DMS153 treated with DMSO at 0.1 percent for 48 hours (cell line): Measurements from ENCODE around the gene C3orf70.
A peak's percentile ranks its signal among the peaks of the same experiment; 100 is the strongest.

Experiments
- DNase-seq: peaks from one replicate; lab custom pipeline; 2025; ENCODE audit not compliant: unreplicated experiment; lab: John Stamatoyannopoulos, UW

C3orf70 gene, protein sequence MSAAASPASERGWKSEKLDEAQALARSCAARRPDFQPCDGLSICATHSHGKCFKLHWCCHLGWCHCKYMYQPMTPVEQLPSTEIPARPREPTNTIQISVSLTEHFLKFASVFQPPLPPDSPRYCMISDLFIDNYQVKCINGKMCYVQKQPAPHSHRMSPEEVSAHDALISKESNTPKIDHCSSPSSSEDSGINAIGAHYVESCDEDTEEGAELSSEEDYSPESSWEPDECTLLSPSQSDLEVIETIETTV

DNA sequence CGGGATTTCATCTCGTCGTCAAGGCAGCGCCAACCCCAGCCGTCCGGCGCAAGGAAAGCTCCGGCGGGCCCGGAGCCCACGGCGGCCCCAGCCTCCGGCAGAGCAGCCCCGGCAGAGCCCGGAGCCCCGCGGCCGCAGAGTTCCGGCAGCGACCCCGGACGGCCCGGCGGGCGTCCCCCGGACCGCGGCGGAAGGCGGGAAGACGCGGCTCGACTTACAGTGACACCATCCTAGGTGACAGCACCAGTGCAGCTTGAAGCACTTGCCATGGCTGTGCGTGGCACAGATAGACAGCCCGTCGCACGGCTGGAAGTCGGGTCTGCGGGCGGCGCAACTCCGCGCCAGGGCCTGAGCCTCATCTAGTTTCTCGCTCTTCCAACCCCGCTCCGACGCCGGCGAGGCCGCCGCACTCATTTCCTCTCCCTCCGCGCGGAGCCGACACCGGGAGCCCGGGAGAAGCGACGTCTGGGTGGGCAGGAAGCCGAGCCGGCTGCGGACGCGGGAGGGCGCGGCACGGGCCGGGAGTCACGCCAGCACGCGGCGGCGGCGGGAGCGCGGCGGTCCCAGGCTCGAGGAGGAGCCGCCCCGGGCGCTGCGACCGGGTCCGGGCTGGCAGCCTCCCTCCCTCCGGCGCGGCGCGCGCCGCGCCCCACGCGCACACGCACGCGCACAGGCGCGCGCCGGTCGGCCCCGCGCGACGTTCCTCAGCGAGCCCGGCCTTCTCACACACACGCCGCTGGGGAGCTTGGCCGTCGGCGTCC lies at the start of gene C3orf70:
TSS of gene C3orf70 (minus strand) at position 651 of the 761 bp plus-strand sequence. CDS start at position 414, 237 bp downstream.
- peak; percentile 31 for DNase-seq

DNA sequence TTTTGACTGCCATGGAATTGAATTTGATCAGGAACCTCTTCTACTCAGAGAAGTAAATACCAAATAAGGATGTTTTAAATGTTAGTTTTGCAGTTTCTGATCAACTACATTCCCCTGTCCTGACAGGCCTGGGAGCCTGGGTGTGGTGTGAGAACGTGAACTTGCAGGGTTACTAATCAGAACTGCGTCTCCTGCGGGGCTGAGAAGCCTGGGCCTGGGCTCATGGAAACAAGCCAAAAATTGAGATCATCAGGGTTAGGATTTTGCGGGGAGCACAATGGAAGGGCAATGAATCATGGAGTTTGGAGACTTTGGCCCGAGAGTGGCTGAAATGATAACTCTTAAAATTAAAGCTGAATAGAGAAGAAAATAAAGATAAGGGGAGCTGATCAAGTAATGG lies 47.8 kb upstream of the C3orf70 start:
- no peak for DNase-seq

DNA sequence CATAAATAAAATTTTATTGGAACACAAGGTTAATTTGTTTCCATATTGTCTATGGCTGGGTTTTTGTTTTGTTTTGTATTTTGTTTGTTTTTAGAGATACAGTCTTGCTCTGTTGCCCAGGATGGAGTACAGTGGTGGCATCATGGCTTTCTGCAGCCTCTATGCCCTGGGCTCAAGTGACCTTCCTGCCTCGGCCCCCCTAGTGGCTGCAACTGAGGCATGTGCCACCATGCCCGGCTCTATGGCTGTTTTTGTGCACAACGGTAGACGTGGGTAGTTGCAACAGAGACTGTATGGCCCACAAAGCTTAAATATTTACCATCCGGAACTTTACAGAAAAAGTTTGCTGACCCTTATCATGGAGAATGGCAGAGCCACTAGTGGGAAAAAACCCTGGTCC lies 46.8 kb upstream of the C3orf70 start:
- no peak for DNase-seq

DNA sequence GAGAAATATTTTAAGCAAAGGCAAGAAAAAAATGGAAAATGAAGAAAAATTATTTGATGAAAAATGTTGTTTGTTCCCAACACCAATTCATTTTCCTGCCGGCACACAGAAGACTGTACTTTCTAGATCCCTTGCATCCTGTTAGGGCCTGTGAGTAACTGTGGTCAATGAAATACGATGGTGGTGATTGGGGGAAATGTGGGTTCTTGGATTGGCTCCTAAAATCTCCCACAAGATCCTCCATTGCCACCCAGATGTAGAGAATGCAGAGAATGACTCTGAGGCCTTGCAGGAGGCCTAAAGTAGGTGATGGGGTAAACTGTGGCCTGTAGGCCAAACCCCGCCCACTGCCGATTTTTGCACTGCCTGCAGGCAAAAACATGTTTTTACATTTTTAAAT lies 46.3 kb upstream of the C3orf70 start:
- no peak for DNase-seq

DNA sequence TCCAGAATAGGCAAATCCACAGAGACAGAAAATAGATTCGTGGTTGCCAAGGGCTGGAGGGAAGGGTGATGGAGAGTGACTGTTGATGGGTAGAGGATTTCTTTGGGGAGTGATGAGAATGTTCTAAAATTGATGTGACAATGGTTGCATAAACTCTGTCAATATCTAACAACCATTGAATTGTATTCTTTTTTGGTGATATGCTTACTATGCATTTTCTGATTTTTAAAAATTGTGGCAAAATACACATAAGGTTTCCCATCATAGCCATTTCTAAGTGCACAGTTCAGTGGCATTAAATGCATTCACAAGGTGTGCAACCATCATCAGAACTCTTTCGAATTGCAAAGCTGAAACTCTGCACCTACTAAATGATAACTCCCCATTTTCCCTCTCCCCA lies 44.2 kb upstream of the C3orf70 start:
- no peak for DNase-seq

DNA sequence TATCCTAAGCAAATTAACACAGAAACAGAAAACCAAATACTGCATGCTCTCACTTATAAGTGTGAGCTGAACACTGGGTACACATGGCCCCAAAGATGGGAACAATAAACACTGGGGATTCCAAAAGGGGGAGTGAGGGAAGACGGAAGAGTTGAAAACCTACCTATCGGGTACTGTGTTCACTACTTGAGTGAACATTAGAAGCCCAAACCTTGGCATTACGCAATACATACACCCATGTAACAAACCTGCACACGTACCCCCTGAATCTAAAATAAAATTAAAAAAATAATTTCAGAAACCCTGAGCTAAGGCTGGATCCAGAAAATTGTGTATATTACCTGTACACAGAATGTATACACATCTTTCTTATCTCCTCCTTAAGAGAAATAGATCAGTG lies 42.8 kb upstream of the C3orf70 start:
- DNase-seq: no peak

DNA sequence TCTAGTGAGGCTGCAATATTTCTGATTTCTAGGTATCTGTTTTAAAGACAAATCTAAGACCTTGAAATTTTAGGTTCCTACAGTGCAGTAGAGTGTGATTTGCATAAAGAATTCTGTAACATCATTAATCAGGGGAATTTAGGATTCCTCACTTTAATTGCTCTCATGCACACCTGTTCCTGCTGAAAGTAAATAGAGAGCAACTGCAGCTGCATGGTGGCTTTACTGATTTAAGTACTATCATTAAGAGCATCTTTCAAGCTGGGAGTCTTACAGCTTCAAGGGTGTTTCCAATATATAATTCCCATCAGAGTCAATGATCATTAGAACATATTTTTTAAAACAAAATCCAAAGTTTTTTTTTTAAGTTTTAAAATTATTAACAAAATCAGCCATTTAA lies 36.0 kb upstream of the C3orf70 start:
- DNase-seq: no peak

DNA sequence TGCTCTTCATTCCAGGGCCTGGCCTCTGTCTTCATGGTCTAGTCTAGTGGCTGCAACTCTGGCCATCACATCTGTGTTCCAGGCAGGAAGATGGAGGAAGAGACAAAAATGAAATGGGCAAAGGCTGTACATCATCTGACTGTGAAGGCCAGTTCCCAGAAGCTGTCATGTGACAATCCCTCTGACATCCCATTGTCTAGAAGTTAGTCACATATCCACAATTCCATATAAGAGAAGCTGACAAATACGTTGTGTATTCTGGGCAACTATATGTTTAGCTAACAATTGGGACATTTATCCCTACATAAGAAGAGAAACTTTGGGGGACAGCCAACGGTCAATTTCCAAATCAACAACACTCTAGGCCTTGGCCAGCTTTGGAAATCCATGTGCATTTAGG lies 34.5 kb upstream of the C3orf70 start:
- DNase-seq: no peak

DNA sequence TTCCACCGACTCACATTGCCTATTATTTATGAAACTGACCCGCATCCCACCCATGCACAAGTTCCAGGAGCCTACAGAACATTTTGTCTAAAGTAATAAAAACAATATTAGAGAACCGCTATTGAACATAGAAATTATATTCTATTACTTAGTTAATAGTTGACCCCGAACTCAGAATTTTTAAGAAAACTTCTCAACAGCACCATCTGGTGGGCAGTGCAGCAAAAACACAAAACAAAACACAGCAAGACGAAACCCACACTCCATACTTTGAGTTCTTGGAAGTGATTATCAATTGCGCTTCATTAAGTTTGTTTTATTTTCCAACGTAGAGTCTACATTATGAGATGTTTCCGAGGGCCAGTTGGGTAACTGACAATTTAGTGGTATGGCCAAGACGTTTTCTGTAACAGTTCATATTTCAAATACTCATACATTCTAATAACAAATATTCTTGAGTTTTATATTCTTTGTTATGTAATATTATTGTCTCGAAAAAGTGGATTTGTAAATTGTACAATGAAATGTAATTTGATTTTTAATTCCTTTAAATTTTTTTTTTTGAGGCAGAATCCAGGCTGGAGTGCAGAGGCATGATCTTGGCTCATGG lies 24.0 kb upstream of the C3orf70 start:
- peak; percentile 22 for DNase-seq

DNA sequence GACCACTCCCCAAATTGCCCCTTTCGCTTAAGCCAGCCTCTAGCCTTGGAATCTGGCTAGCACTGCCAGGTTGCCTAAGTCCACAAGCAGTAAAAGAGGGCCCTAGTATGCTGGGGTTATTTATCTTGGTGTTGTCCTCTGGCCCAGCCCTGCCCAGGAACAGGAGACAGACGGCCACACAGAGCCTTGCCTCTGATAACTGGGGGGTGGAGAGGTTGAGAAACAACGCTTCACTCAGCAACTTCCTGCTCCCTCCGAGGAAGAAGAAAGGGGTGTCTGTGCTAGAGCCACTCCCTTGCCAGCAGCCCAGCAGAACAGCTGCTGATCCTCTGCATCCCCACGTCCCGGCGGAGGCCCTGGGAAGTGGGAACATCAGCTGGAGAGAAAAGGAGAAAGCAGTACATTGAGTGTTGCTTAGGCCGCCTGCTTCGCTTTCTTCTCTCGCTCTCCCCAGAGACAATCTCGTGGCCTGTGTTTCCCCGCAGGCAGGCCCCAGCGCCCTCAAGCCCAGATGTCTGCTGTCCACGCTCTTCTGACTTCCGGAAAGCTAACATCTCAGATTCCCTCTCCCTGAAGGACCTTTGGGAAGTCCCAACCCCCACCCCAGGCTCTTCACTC lies 22.6 kb upstream of the C3orf70 start:
- DNase-seq: peak; percentile 84

DNA sequence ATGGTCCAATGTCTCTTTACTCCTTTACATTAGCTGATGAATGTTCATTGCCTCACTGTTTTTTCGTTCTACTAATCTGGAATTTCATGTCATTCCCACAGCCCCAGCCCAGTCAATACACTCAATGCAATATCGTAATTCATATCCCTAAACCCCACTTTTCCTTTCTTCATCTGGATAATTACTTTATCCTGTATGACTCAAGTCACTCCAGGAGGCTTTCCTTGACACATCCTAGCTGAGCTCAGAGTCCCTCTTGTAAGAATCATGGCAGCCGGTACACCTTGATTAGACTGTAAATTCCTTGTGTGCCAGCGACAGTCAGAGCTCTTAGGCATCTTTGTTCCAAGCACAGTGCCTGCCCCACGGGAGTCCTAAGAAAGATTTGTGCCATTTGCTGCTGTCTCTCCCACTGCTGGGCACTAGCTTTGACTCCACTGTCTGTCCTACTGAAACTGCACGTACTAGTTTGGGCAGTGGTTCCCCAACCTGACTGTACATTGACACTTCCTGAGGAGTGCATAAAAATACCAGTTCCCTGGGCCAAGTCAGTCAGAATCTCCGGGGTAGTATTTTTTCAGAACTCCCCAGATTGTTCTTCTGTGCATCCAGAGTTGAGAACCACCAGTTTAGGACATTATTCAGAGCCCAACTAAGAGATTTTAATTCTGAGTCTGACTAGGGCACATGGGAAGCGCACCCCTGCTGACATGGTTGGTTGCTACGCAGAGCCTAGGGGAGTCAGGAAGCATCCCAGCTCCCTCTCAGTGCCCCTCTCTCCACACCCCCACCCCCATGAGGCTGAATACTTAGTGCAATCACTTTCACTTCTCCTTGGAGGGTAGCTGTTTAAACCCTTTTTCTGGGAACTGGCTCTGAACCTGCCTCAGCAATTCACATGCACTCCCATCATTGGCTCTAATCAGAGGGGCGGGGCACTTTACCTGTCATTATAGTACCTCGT lies 19.5 kb upstream of the C3orf70 start:
- DNase-seq: no peak

DNA sequence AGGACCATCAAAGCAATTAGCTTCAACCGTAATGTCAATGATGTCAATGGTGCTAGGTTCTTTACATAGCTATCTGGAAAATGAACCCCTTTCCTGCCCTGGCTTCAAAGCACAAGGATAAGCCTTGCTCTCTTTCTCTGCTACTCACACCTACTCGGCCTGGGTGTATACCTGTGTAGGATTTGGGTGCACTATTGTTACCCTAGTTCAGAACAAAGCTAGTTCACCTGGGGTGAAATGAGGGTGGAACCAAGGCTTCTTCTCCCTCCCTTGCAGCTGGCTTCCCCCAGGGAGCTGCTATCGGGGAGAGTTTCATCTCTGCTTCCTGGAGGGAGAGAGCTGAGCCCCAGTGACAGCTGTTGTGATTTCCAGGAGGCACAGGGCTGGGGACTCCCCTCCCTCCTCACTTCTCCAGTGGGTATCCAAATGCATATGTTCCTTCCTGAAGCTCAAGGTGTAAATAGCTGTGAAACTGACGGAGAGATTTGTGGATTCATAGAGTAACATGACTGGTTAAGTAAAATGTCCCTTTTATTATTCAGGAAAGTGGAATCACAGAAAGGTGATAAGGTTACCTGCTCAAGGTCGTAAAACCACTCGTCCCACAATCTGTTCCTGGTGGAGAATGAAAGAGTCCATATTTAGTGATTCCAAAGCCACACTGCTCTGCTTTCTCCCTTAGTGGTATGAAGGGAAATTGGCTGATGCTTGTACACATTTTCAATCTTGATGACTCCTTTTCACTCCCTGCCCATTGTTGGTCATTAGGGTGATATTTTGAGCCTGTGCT lies 11.8 kb upstream of the C3orf70 start:
- no peak for DNase-seq

DNA sequence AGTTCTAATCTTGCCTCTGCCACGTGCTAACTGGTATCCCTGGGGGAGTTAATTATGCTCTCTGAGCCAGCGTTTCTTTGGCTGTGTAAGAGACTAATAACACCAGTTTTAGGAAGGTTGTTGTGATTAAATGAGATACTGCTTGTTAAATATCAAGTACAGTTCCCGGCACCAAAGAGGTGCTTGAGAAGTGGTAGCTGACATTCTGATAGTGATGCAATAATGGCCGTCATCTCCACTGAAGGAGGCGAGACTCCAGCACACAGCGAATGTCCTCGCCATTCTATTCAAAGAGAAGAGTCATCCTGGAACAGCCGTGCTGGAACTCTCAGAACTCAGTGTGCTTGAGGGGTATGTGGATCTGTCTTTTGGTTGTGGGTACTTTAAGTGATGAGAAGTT lies 9.8 kb upstream of the C3orf70 start:
- no peak for DNase-seq

DNA sequence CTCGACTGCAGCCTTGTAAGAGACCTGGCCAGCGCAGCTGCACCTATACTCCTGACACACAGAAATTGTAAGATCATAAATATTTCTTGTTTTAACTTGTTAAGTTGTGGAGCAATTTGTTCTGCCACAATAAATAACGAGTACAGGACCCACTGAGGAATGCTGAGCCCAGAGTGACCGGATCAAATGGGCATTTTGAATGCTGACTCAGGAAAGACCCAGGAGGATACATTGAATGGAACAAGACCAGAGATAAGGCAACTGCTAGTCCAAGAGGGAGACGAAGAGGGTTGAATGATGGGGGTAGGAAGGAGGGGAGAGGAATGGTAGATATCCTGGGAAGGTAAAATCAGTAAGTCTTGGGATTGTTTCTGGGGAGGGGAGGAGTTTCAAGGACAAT lies 8.9 kb upstream of the C3orf70 start:
- no peak for DNase-seq

DNA sequence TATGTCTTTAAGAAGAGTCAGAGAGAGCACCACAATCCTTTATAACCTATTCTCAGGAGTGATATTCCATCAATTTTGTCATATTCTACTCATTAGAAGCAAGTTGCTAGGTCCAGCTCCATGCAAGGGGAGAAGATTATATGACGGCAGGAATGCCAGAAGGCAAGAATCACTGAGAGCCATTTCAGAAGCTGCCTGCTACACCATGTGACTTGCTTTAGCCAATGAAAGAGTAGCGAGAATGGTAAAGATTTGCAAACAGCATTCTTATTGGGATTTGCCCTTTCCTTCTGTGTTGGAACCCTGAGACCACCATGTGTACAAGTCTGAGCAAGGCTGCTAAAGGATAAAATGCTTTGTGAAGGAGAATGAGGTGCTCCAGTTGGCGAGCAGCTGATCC lies 4.5 kb upstream of the C3orf70 start:
- no peak for DNase-seq

DNA sequence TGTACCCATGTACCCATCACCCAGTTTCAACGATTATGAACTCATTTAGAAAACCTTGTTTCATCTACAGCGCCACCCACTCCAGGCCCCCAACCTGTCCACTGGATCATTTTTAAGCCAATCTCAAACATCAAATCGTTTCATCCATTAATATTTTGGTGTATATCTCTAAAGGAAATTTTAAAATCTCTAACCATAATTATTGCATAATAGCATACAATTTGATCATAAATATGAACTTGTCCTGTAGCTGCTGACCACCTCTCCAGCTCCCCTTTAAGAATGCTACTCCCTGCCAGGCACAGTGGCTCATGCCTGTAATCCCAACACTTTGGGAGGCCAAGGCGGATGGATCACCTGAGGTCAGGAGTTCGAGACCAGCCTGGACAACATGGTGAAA lies 2.8 kb upstream of the C3orf70 start:
- no peak for DNase-seq

DNA sequence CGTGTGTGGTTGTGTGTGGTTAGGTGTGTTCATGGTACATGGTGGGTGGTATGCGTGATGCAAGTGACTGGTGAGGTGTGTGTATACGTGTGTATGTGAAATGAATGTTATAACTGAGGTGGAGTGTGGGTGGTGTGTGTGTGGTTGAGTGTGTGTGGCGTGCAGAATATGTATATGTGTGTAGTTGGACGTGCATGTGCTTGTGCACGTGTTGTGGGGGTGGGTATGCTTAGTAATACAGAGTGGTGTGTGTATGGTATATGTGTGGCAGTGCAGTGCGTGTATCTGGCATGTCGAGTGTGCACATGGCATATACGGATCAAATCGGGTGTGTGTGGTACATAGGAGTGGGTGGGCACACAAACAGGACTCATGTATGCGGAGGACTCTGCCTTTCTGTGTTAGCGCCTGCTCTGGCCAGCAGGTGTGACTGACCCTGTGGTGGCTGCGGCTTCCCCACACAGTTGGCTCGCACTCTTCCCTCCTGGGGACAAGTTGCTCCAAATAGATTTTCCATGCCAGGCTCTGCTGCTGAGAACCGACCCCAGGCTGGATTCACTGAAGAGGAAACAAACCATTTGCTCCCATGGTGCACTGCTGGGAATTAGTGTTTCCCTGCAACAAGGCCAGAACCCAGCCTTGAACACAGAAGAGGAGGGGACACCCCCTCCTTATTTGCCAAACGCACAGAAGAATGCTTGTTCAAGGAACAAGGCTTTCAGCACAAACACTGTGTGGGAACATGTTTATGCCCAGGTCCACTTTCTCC lies 1.2 kb upstream of the C3orf70 start:
- no peak for DNase-seq

DNA sequence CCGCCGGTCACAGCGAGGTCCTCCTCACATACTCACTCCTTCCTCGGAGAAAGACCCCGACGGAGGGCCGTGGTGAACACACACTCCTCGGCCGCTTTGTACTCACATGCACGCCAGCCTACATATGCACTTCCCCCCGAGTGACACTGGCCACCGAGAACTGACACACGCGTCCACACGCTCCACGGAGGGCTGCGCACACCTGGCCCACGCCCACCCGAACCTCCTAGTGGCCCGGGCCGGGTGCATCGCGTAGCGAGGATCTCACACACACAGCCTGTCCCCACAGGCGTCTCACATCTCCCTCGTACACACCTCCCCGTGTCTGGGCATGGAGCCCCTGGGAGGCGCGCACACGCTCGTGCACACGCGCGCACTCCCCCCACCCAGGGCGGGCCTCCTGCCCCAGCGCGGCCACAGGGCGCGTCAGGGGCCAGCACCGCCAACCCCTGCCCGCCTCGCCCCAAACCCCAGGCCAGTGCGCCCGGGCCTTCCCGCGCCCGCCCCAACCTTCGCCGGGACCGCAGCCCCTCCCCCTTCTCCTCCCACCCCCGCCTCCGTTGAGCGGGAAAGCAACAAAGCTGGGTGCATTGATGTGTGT lies 411 bp upstream of the C3orf70 start:
- no peak for DNase-seq

DNA sequence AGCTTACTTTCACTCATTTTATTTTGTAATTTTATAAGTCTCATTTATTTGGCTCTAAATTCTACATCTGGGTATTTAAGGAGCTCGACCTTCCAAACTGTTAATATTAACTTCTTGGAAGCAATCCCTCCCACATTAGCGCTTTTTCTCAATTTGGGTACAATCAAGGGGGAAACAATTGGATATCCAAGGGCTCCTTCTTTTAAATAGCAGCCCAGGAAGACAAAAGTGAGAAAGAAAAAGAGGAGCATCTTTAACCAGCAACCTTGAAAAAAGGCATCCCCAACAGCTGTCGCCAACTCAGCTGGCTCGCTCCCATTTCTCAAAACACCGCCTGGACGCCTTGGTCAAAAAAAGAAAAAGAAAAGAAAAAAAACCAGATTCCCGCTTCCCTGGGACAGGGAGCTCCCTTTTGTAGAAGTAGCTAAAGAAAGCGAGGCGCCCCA lies 873 bp downstream of the C3orf70 start:
- DNase-seq: no peak
